ENCODE measurements around the gene SLC8A3. TPM values are rescaled to one million over a fixed set of nuclear protein-coding genes. Genes with fewer than 3 reads are reported as not detected.

Gene SLC8A3
- total RNA-seq, 2 donors from 2014 or later = 0.09 TPM; not detected in 1

GRCh38 chr14:70107309-70107708 lies 81.4 kb downstream of the SLC8A3 start:
- H3K4me1 ChIP-seq (ENCODE audit: control insufficient read depth, insufficient read depth, low read length) = no peaks in the 10 kb centered on the region
- H3K27ac Mint-ChIP-seq = no peak overlapping the region
- no peak overlapping the region for H3K9ac ChIP-seq (ENCODE audit: extremely low read depth, low read length, poor library complexity, severe bottlenecking)
- H3K4me3 ChIP-seq (ENCODE audit: low read length) = no peak overlapping the region
- H3K27me3 Mint-ChIP-seq (ENCODE audit: insufficient read depth) = peaks cover 6% of the 10 kb centered on the region
- 84 to 95% methylated on average over 2 of the region's 2 CpGs for WGBS, 2 experiments (ENCODE audit: insufficient coverage in 1 of 2, insufficient read length in 1 of 2)
- H3K36me3 Mint-ChIP-seq (ENCODE audit: low read depth) = no peaks in the 10 kb centered on the region
- H3K27ac ChIP-seq (ENCODE audit: low read depth, low read length) = no peak overlapping the region
- no peaks in the 10 kb centered on the region for H3K9me3 Mint-ChIP-seq
- no peak for DNase-seq
- H3K9me3 ChIP-seq (ENCODE audit: control insufficient read depth, low read length) = no peaks in the 10 kb centered on the region
- no peak for TF ChIP-seq CTCF (conservative IDR thresholded peaks at IDR 0.05)
- H3K36me3 ChIP-seq (ENCODE audit: control insufficient read depth, insufficient read depth, low read length) = no peaks in the 10 kb centered on the region
- H3K27me3 ChIP-seq (ENCODE audit: control insufficient read depth, insufficient read depth, low read length, poor library complexity, severe bottlenecking) = no peaks in the 10 kb centered on the region
- H3K4me1 Mint-ChIP-seq = no peaks in the 10 kb centered on the region
- no peak overlapping the region for H3K4me3 Mint-ChIP-seq

DNA sequence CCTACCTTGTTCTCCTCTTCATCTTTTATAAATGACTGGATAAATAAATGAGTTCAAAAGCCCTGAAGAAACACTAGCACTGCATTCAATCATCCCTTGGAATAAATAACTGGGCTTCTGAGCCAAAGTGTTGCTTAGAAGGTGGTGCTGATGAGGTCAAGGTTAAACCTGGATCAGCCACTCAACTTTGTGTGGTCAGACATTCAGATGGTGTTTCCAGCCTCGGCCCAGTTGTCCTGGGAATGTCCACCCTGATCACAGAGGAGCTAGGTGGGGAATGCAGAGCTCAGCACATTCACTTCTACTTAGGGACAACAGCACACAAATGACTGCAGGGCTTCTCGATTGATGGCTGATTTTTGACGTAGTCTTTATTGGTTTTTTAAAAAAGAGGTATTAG lies 88.7 kb downstream of the SLC8A3 start:
- H3K36me3 Mint-ChIP-seq (ENCODE audit: low read depth) = no peaks in the 10 kb centered on the region

GRCh38 chr14:70098250-70098809 lies 90.4 kb downstream of the SLC8A3 start:
- H3K27me3 ChIP-seq (ENCODE audit: control insufficient read depth, insufficient read depth, low read length, poor library complexity, severe bottlenecking) = no peaks in the 10 kb centered on the region
- no peaks in the 10 kb centered on the region for H3K9me3 Mint-ChIP-seq
- H3K27me3 Mint-ChIP-seq (ENCODE audit: insufficient read depth) = no peaks in the 10 kb centered on the region
- TF ChIP-seq CTCF (conservative IDR thresholded peaks at IDR 0.05) = no peak
- H3K36me3 ChIP-seq (ENCODE audit: control insufficient read depth, insufficient read depth, low read length) = no peaks in the 10 kb centered on the region
- H3K4me1 ChIP-seq (ENCODE audit: control insufficient read depth, insufficient read depth, low read length) = peaks cover 8% of the 10 kb centered on the region
- WGBS, 2 experiments (ENCODE audit: insufficient coverage in 1 of 2, insufficient read length in 1 of 2) = 74 to 77% methylated on average over 5 to 6 of the region's 6 CpGs
- no peak overlapping the region for H3K9ac ChIP-seq (ENCODE audit: extremely low read depth, low read length, poor library complexity, severe bottlenecking)
- no peak overlapping the region for H3K4me3 Mint-ChIP-seq
- H3K27ac Mint-ChIP-seq = no peak overlapping the region
- H3K9me3 ChIP-seq (ENCODE audit: control insufficient read depth, low read length) = no peaks in the 10 kb centered on the region
- peaks cover 14% of the 10 kb centered on the region for H3K4me1 Mint-ChIP-seq
- H3K4me3 ChIP-seq (ENCODE audit: low read length) = no peak overlapping the region
- H3K27ac ChIP-seq (ENCODE audit: low read depth, low read length) = no peak overlapping the region
- no peak for DNase-seq
- no peaks in the 10 kb centered on the region for H3K36me3 Mint-ChIP-seq (ENCODE audit: low read depth)

More for the DNA sequence above, 88.7 kb downstream of the SLC8A3 start:
- no peak overlapping the region for H3K27ac ChIP-seq (ENCODE audit: low read depth, low read length)
- DNase-seq = no peak
- H3K36me3 ChIP-seq (ENCODE audit: control insufficient read depth, insufficient read depth, low read length) = no peaks in the 10 kb centered on the region
- H3K9me3 ChIP-seq (ENCODE audit: control insufficient read depth, low read length) = no peaks in the 10 kb centered on the region
- H3K4me3 ChIP-seq (ENCODE audit: low read length) = no peak overlapping the region
- Mint-ChIP-seq H3K27me3 (ENCODE audit: insufficient read depth) (no peaks in the 10 kb centered on the region), H3K4me3 (no peak overlapping the region), H3K27ac (no peak overlapping the region), H3K9me3 (no peaks in the 10 kb centered on the region), H3K4me1 (peaks cover 14% of the 10 kb centered on the region)
- no peak overlapping the region for H3K9ac ChIP-seq (ENCODE audit: extremely low read depth, low read length, poor library complexity, severe bottlenecking)
- peaks cover 8% of the 10 kb centered on the region for H3K4me1 ChIP-seq (ENCODE audit: control insufficient read depth, insufficient read depth, low read length)
- no peak for TF ChIP-seq CTCF (conservative IDR thresholded peaks at IDR 0.05)
- no peaks in the 10 kb centered on the region for H3K27me3 ChIP-seq (ENCODE audit: control insufficient read depth, insufficient read depth, low read length, poor library complexity, severe bottlenecking)
- WGBS, 2 experiments (ENCODE audit: insufficient coverage in 1 of 2, insufficient read length in 1 of 2) = 90 to 100% methylated on average over 2 to 3 of the region's 3 CpGs

Data from endodermal cell (in vitro differentiated cells).